ENCODE measurements around the gene PSMB9. TPM values are rescaled to one million over a fixed set of nuclear protein-coding genes. Genes with fewer than 3 reads are reported as not detected.

PSMB9 gene
- total RNA-seq, 1 donor from 2014 or later: 20.5 TPM

DNA sequence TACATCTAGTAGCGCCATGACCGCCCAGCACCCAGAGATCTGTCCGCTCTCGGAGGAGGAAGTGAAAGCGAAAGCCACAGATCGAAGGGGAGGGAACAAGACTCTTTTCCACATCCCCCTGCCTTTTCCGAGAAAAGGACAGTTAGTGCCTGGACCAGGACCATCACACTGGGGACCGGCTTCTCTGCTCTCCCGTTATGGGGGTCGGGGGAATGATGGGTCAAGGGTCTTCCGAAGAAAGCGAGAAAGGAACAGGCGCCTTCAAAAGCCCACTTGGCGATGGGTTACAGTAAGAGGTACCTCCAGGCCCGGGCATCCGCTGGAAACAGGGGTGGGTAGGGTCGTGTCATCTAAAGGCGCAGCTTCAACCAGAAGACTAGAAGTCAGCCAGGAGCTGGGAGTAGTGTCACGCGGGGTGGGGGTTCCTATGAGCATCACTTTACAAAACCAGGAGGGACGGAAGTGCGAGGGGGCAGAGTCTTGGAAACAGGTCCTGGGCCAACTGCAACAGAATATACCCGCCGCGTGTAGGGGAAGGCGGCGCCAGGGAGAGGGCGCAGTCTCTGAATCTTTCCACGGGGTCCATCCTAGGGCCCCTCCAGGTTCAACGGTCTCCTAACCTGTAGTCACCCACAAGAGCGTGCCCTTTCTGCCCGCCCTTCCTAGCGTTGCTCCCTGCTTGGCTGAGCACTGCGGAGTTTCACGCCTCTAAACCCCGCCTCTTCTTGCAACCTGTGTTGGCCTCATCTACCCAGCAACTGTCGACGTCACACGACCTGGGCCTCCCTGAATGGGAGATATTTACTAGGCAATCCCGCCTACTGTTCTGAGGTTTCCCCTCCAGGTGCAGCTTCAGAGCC lies 9.8 kb upstream of the PSMB9 start, which contains the start of gene PSMB8:
TSS of gene PSMB8 (minus strand) at position 69 of the 860 bp plus-strand sequence. CDS start at position 18, 51 bp downstream.
- peak; percentile 73 for DNase-seq (ENCODE audit: low read depth)
- H3K4me3 ChIP-seq (ENCODE audit: low read depth, low read length): peak within 1 kb of the TSS; percentile 71
- TF ChIP-seq, protein P1, sequence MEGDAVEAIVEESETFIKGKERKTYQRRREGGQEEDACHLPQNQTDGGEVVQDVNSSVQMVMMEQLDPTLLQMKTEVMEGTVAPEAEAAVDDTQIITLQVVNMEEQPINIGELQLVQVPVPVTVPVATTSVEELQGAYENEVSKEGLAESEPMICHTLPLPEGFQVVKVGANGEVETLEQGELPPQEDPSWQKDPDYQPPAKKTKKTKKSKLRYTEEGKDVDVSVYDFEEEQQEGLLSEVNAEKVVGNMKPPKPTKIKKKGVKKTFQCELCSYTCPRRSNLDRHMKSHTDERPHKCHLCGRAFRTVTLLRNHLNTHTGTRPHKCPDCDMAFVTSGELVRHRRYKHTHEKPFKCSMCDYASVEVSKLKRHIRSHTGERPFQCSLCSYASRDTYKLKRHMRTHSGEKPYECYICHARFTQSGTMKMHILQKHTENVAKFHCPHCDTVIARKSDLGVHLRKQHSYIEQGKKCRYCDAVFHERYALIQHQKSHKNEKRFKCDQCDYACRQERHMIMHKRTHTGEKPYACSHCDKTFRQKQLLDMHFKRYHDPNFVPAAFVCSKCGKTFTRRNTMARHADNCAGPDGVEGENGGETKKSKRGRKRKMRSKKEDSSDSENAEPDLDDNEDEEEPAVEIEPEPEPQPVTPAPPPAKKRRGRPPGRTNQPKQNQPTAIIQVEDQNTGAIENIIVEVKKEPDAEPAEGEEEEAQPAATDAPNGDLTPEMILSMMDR (conservative IDR thresholded peaks at IDR 0.05; ENCODE audit: low read depth, low read length): no peak

- peak overlapping the region; percentile 71 for H3K4me3 ChIP-seq (ENCODE audit: low read depth, low read length)
- no peak for DNase-seq (ENCODE audit: low read depth)
- TF ChIP-seq, protein P1 (conservative IDR thresholded peaks at IDR 0.05; ENCODE audit: low read depth, low read length): no peak
These were observed 9.1 kb upstream of the PSMB9 start for GRCh38 chr6:32844839-32845383.

DNA sequence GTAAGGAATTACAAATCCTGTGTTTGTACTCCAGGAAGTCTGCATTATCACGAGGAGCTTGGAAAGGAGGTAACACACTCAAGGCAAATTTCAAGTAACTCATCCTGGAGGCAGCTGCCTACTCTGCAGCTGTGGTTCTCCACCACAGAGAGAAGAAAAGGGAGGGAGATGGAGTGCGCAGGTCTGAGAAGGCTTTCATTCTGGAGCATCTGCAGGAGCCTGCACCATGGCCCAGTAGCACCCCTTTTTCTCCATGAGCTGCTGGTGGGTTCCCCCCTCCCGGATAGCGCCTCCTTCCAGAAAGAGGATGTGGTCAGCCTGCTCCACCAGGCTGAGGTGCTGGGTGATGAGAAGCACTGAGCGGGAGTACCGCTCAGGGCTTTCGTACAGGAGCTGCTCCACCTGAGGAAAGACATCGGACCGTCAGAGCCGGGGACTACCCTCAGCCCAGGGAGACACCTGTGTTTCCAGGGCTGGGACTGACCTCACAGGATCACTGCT lies 8.6 kb upstream of the PSMB9 start:
- H3K4me3 ChIP-seq (ENCODE audit: low read depth, low read length): no peak overlapping the region
- DNase-seq (ENCODE audit: low read depth): no peak
- TF ChIP-seq, protein P1 (conservative IDR thresholded peaks at IDR 0.05; ENCODE audit: low read depth, low read length): no peak

GRCh38 chr6:32847004-32847403 lies 7.0 kb upstream of the PSMB9 start:
- TF ChIP-seq, protein P1 (conservative IDR thresholded peaks at IDR 0.05; ENCODE audit: low read depth, low read length): no peak
- no peak overlapping the region for H3K4me3 ChIP-seq (ENCODE audit: low read depth, low read length)
- no peak for DNase-seq (ENCODE audit: low read depth)

GRCh38 chr6:32847795-32848194 lies 6.2 kb upstream of the PSMB9 start:
- DNase-seq (ENCODE audit: low read depth): no peak
- no peak overlapping the region for H3K4me3 ChIP-seq (ENCODE audit: low read depth, low read length)
- TF ChIP-seq, protein P1 (conservative IDR thresholded peaks at IDR 0.05; ENCODE audit: low read depth, low read length): no peak

DNA sequence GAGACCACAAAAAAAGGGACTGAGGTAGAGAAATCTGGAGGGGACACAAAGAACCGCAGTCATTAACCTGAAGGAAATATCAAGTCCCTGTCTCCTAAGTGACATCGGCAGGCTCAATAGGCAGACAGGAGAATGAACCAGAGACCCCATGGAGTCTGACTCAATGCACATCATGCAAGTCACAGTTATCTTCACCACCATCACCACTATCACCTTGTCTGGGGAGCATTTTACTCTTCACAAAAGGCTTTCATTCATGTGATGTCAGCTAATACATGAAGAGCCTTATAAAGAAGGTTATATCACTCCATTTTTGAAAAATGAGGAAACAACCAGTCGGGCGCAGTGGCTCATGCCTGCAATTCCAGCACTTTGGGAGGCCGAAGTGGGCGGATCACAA lies 4.9 kb upstream of the PSMB9 start:
- TF ChIP-seq, protein P1 (conservative IDR thresholded peaks at IDR 0.05; ENCODE audit: low read depth, low read length): no peak
- H3K4me3 ChIP-seq (ENCODE audit: low read depth, low read length): no peak overlapping the region
- no peak for DNase-seq (ENCODE audit: low read depth)

Measured in epithelial cell of proximal tubule (primary cell).